NB4 (cell line): ENCODE measurements around the gene DDX5.

Experiments used
- MYC ChIP-seq: IDR thresholded peaks from 2 replicates; pipeline ENCODE4 v1.6.1; 2011; ENCODE audit warnings: low read depth, low read length
- POLR2A ChIP-seq: IDR thresholded peaks from 2 replicates; pipeline ENCODE4 v1.6.1; 2011; ENCODE audit warnings: mild to moderate bottlenecking; ENCODE audit not compliant: insufficient read length; ENCODE audit errors: extremely low read depth
- TF ChIP-seq, protein P1 (sequence below): IDR thresholded peaks from one replicate; pipeline ENCODE4 v1.5.1; 2012; ENCODE audit warnings: low read depth, low read length
- TF ChIP-seq, protein P2 (sequence below): IDR thresholded peaks from 2 replicates; pipeline ENCODE4 v1.6.1; 2011; ENCODE audit warnings: low read depth, low read length

DNA sequence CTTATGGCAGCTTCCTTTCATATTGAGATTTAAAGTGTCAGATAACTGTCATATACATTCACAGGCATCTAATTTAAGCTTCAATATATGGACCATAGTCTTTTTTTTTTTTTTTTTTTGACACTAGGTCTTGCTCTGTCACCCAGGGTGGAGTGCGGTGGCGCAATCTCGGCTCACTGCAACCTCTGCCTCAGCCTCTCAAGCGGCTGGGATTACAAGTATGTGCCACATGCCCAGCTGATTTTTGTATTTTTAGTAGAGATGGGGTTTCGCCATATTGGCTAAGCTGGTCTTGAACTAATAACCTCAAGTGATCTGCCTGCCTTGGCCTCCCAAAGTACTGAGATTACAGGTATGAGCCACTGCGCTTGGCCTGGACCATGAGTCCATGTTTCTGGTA lies 14.3 kb upstream of the DDX5 start:
- TF ChIP-seq, protein P1, sequence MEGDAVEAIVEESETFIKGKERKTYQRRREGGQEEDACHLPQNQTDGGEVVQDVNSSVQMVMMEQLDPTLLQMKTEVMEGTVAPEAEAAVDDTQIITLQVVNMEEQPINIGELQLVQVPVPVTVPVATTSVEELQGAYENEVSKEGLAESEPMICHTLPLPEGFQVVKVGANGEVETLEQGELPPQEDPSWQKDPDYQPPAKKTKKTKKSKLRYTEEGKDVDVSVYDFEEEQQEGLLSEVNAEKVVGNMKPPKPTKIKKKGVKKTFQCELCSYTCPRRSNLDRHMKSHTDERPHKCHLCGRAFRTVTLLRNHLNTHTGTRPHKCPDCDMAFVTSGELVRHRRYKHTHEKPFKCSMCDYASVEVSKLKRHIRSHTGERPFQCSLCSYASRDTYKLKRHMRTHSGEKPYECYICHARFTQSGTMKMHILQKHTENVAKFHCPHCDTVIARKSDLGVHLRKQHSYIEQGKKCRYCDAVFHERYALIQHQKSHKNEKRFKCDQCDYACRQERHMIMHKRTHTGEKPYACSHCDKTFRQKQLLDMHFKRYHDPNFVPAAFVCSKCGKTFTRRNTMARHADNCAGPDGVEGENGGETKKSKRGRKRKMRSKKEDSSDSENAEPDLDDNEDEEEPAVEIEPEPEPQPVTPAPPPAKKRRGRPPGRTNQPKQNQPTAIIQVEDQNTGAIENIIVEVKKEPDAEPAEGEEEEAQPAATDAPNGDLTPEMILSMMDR: no peak
- TF ChIP-seq, protein P2, sequence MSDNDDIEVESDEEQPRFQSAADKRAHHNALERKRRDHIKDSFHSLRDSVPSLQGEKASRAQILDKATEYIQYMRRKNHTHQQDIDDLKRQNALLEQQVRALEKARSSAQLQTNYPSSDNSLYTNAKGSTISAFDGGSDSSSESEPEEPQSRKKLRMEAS: no peak
- no peak for TF ChIP-seq POLR2A
- TF ChIP-seq MYC: no peak
